Heart left ventricle (tissue), 16 donors: Measurements from ENCODE around the gene FBXO5. TPM values are rescaled to one million over a fixed set of nuclear protein-coding genes. Genes with fewer than 3 reads are reported as not detected.
"Not testable (repeated sequence)": the region's sequence is repeated elsewhere in the genome, so short reads cannot be mapped to it uniquely, and the experiment has no call there.

ENCODE experiments used
- ATAC-seq, 4 donors: fragments of 200-7000 bp; cut with Tn5 transposase; one replicate each; pipeline ENCODE4 v1.9.1; 2020 to 2022; ENCODE audit warnings: moderate library complexity in 4 of 4, mild to moderate bottlenecking in 3 of 4, moderate number of reproducible peaks in 1 of 4
- DNase-seq, 5 donors: peaks; one replicate each; pipeline ENCODE4 v3.0.0-alpha.2; 2020
- H3K27ac ChIP-seq, 12 donors: fragments of 200-600 bp; sonication (generic) in 4 of 12; one replicate each; pipeline versions ENCODE4 v1.5.0 to v1.8.0; 2016 to 2022; ENCODE audit warnings: mild to moderate bottlenecking in 2 of 12
- H3K27me3 ChIP-seq, 9 donors: fragments of 200-600 bp; sonication (generic) in 2 of 9; one replicate each; pipeline versions ENCODE4 v1.5.1 to v1.8.0; 2016 to 2022; ENCODE audit warnings: mild to moderate bottlenecking in 3 of 9
- H3K36me3 ChIP-seq, 9 donors: fragments of 200-600 bp; sonication (generic) in 2 of 9; one replicate each; pipeline versions ENCODE4 v1.5.0 to v1.8.0; 2018 to 2022; ENCODE audit warnings: mild to moderate bottlenecking in 2 of 9
- H3K4me1 ChIP-seq, 12 donors: fragments of 200-600 bp; sonication (generic) in 4 of 12; one replicate each; pipeline versions ENCODE4 v1.5.0 to v1.8.0; 2016 to 2022; ENCODE audit warnings: mild to moderate bottlenecking in 3 of 12
- H3K4me3 ChIP-seq, 12 donors: fragments of 200-600 bp; sonication (generic) in 4 of 12; one replicate each; pipeline versions ENCODE4 v1.5.0 to v1.8.0; 2017 to 2022; ENCODE audit warnings: mild to moderate bottlenecking in 9 of 12, moderate library complexity in 4 of 12
- H3K9me3 ChIP-seq, 12 donors: fragments of 200-600 bp; sonication (generic) in 4 of 12; one replicate each; pipeline versions ENCODE4 v1.5.0 to v1.8.0; 2016 to 2022; ENCODE audit warnings: mild to moderate bottlenecking in 1 of 12
- POLR2A ChIP-seq, 2 donors: fragments of 450-650 bp; IDR thresholded peaks; one replicate each; pipeline ENCODE4 v1.6.1; 2017; ENCODE audit warnings: antibody characterized with exemption in 2 of 2, mild to moderate bottlenecking in 2 of 2, moderate library complexity in 2 of 2
- WGBS, 4 donors: extraction: QIAGEN DNeasy Blood & Tissue Kit in 2 of 4; methylation state at CpG; one replicate each; pipeline versions ENCODE4 v1.1.5 to v1.1.7; 2013 to 2018; 5-methylcytosine and 5-hydroxymethylcytosine counted together
- intact Hi-C, 10 donors: fragments of 100-400 bp; cut with DNase I; formaldehyde crosslinking; loops; one replicate each; pipeline versions ENCODE4 v1.11.1 to v1.14.2; 2022
- polyA plus RNA-seq, 2 donors: library from polyadenylated mRNA; stranded (reverse); fragments of 200-250 nt; gene quantifications; one replicate each; pipeline ENCODE4 v1.2.3, GENCODE V29; 2013
- total RNA-seq, 9 donors: library from RNA; depleted of rRNA in 2 of 9; stranded (reverse); fragments of >200 nt in 2 of 9; fragmentation: NEBNext Ultra II Directional in 3 of 9; extraction: Animal tissue kit (Norgen Biotek cat#: 25700) in 3 of 9; gene quantifications; one replicate each; pipeline versions ENCODE4 v1.1.0 to v1.2.4, GENCODE V29; 2016 to 2023
- TF ChIP-seq, protein P1 (sequence below), 12 donors: fragments of 200-600 bp; sonication (generic) in 4 of 12; IDR thresholded peaks; one replicate each; pipeline versions ENCODE4 v1.5.0 to v1.8.0; 2018 to 2022; ENCODE audit warnings: antibody characterized with exemption in 12 of 12, mild to moderate bottlenecking in 5 of 12
- donor health status: ischemic (EF 13 %, LVEDD 7.1; RV severe dilation, severe dysfunction).
- donor health status: healthy with polysubstance abuse.
- donor health status: DM: no; HTN: yes; CAD: no.
- donor health status: DM: no; HTN: no; CAD: no.
- donor health status: ischemic (EF 25% LVEDD 6.9; RV normal size, moderate dysfunction).
- donor health status: ischemic (EF 25% LVEDD 5.7; RV mildly dilated, moderate dysfunction).
- donor health status: healthy.
- donor health status: DM: yes; HTN: yes; CAD: no.
- donor health status: ischemic (EF 35%, LVEDD 5.7; RV mildly dilated, moderate dysfunction).
- donor health status: nonischemic (EF 11% LVEDD 7.7; RV severe dilation, severe dysfunction).
- donor health status: DM: yes; HTN: yes; CAD: no.
- donor health status: PGD.
- donor health status: ischemic (EF 29% LVEDD 5.4; RV normal size, mild dysfunction).
- donor health status: nonischemic (EF 23%, LVEDD 6.1; RV moderate dilation, normal function).

FBXO5 gene
- total and polyA plus RNA-seq, 11 donors: 0.65 to 5.1 (median 1.7) TPM

DNA sequence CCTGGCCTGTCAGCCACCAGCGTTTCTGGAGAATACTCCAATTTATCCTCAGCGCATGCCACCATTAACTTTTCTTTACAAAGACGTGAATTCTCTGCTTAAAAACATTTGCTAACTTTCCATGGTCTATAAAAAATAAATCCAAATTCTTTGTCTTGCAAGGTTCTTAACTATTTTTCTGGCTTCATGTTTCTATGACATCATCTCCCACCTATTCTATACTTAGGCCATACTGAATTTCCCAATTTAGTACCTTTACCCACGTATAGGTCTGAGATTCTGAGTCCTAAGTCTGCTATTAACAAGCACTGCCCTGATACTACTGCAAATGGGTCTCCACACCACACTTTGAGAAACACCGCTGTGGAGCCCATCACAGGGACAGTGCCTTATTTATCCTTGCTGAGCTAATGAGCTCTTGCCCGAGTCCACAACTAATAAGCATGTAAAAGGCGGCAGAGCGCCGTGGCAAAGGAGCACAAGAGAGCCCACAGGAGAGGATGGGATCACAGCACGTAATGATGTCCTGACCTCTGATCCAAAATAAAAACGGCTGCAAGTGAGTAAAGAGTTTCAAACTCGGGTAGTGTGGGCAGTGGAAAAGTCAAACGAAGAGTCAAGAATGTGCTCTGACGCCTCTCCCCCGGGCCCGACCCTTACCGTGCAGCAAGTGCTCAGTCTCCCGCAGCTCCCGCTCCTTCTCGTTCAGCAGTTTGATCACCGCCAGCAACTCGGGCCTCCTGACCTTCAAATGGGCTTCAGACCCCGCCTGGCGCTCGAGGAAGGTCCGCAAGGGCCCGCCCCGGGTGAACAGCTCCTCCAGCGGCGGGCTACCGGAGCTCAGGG, 19.1 kb upstream of the FBXO5 start:
- TF ChIP-seq, protein P1, sequence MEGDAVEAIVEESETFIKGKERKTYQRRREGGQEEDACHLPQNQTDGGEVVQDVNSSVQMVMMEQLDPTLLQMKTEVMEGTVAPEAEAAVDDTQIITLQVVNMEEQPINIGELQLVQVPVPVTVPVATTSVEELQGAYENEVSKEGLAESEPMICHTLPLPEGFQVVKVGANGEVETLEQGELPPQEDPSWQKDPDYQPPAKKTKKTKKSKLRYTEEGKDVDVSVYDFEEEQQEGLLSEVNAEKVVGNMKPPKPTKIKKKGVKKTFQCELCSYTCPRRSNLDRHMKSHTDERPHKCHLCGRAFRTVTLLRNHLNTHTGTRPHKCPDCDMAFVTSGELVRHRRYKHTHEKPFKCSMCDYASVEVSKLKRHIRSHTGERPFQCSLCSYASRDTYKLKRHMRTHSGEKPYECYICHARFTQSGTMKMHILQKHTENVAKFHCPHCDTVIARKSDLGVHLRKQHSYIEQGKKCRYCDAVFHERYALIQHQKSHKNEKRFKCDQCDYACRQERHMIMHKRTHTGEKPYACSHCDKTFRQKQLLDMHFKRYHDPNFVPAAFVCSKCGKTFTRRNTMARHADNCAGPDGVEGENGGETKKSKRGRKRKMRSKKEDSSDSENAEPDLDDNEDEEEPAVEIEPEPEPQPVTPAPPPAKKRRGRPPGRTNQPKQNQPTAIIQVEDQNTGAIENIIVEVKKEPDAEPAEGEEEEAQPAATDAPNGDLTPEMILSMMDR (IDR thresholded peaks at IDR 0.05): peak in 1 of 12 donors; percentile 18
- no peak for TF ChIP-seq POLR2A (IDR thresholded peaks at IDR 0.05)
- peak overlapping the region; percentile 60 to 89 (median 78) for H3K4me3 ChIP-seq
- H3K4me1 ChIP-seq: peaks cover 4 to 60% (median 33%) of the 10 kb centered on the region in 12 donors
- ATAC-seq: peak in 3 of 4 donors; percentile 5 to 54 (median 12)
- H3K36me3 ChIP-seq: peaks cover 0 to 29% (median 15%) of the 10 kb centered on the region in 9 donors
- no peak for DNase-seq
- H3K27ac ChIP-seq: peak overlapping the region; percentile 75 to 96 (median 90)
- no peaks in the 10 kb centered on the region for H3K9me3 ChIP-seq
- intact Hi-C loops: loop anchor here in 4 of 10 donors (1.0 to 2.0 kb wide), 4 partner anchors 15 to 19 kb away; partner anchors contain the start of gene FBXO5 (in 2 of the 4)
- 3 to 4% (median 3%) methylated on average over 14 to 25 of the region's 31 CpGs for WGBS, 4 donors
- H3K27me3 ChIP-seq: no peaks in the 10 kb centered on the region

DNA sequence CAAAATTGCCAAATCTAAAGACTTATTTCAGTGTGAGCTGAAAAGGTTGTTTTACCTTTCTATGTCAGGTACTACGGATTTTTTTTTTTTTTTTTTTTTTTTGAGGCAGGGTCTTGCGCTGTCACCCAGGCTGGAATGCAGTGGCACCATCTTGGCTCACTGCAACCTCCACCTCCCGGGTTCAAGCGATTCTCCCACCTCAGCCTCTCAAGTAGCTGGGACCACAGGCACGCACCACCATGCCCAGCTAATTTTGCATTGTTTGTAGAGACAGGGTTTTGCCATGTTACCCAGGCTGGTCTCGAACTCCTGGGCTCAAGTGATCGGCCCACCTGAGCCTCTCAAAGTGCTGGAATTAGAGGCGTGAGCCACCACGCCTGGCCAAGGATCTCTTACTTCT, 17.9 kb upstream of the FBXO5 start:
- intact Hi-C loops: loop anchor here in 1 of 10 donors (2.0 kb wide), 1 partner anchor 14 kb away; no protein-coding TSS in a partner anchor
- Histone ChIP-seq H3K27ac (peak overlapping the region in 1 of 12 donors; percentile 93), H3K36me3 (peaks cover 0 to 41% (median 27%) of the 10 kb centered on the region in 9 donors), H3K4me3 (peak overlapping the region in 8 of 12 donors; percentile 60 to 87 (median 78)), H3K4me1 (peaks cover 4 to 60% (median 37%) of the 10 kb centered on the region in 12 donors)
- WGBS, 4 donors: 91 to 96% (median 94%) methylated on average over 9 of the region's 9 CpGs
- not testable (repeated sequence) for H3K9me3 ChIP-seq, ATAC-seq, DNase-seq, H3K27me3 ChIP-seq

DNA sequence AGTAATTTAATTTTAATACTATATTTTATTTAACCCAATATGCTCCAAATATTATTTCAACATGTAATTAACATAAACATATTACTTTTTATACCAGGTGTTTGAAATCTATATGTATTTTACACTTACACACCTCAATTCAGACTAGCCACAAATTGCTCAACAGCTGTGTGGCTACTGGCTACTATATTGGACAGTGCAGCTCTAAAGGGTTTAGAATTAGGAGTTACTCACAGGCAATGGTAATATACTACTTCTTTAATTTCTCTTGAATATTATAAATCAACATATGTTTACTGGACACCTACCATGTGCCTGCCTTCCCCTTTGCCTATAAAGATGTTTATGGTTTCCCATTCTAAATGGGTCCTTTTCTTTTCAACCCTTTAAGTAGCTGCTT, 17.4 kb upstream of the FBXO5 start:
- no peaks in the 10 kb centered on the region for H3K27me3 ChIP-seq
- ATAC-seq (no peak), DNase-seq (no peak)
- H3K4me1 ChIP-seq: peaks cover 4 to 60% (median 39%) of the 10 kb centered on the region in 12 donors
- TF ChIP-seq POLR2A (IDR thresholded peaks at IDR 0.05): no peak
- TF ChIP-seq, protein P1 (IDR thresholded peaks at IDR 0.05): no peak
- no peak overlapping the region for H3K27ac ChIP-seq
- H3K36me3 ChIP-seq: peaks cover 0 to 47% (median 32%) of the 10 kb centered on the region in 9 donors
- intact Hi-C loops: loop anchor here in 1 of 10 donors (2.0 kb wide), 1 partner anchor 13 kb away; no protein-coding TSS in a partner anchor
- no peaks in the 10 kb centered on the region for H3K9me3 ChIP-seq
- peak overlapping the region in 1 of 12 donors; percentile 16 for H3K4me3 ChIP-seq

DNA sequence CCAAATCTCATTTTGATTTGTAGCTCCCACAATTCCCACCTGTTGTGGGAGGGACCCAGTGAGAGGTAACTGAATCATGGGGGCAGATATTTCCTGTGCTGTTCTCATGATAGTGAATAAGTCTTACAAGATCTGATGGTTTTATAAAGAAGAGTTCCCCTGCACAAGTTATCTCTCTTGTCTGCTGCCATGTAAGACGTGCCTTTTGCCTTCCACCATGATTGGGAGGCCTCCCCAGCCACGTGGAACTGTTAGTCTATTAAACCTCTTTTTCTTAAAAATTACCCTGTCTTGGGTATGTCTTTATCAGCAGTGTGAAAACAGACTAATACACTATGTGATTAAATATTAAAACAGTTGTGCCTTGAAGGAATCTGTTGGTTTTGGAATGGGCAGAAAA, 16.7 kb upstream of the FBXO5 start:
- ATAC-seq, H3K4me3 ChIP-seq, H3K9me3 ChIP-seq, intact Hi-C loops, DNase-seq, H3K27me3 ChIP-seq: not testable (repeated sequence)
- 43 to 68% (median 54%) methylated on average over 2 of the region's 2 CpGs for WGBS, 4 donors
- H3K27ac ChIP-seq: peak overlapping the region in 1 of 12 donors; percentile 17
- peaks cover 0 to 53% (median 37%) of the 10 kb centered on the region in 9 donors for H3K36me3 ChIP-seq
- H3K4me1 ChIP-seq: peaks cover 4 to 58% (median 40%) of the 10 kb centered on the region in 12 donors

DNA sequence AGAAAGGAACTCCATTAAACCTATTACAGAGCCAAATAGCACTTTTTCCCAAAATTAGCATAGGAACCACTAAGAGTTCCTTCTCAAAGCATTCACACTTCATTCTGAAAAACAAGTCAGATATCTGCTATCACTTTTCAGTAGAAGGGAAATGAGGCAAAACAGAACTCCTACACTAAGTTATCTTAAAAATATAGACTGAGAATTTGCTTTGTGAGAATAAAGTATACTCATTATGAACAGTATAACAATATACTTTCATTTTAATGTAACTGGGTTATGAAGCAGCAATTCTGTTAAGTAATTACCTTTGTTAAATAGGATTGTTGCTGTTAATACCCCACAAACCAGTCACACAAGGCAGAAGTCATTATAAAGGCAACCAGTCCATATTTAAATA, 11.0 kb upstream of the FBXO5 start:
- Histone ChIP-seq H3K36me3 (peaks cover 0 to 94% (median 88%) of the 10 kb centered on the region in 9 donors), H3K4me3 (no peak overlapping the region), H3K27me3 (no peaks in the 10 kb centered on the region), H3K9me3 (no peaks in the 10 kb centered on the region), H3K27ac (no peak overlapping the region), H3K4me1 (peaks cover 0 to 14% (median 5%) of the 10 kb centered on the region in 12 donors)
- DNase-seq (no peak), ATAC-seq (no peak)
- TF ChIP-seq, protein P1 (IDR thresholded peaks at IDR 0.05): no peak
- no peak for TF ChIP-seq POLR2A (IDR thresholded peaks at IDR 0.05)
- intact Hi-C loops: no loop called here
